GM12878 (cell line): ENCODE data around the gene PRCC. TPM values are rescaled to one million over a fixed set of nuclear protein-coding genes. Genes with fewer than 3 reads are reported as not detected.
A peak's percentile ranks its signal among the peaks of the same experiment; 100 is the strongest.

Source experiments
- ATAC-seq: fragments of 200-7000 bp; cut with Tn5 transposase; 3 replicates; pipeline ENCODE4 v1.9.1; 2020; ENCODE audit warnings: mild to moderate bottlenecking, moderate library complexity
- BruUV-seq: library from RNA; stranded (reverse); fragments of 400-500 nt; replicated peaks from 2 replicates; lab custom pipeline; 2021; lab: Mats Ljungman, UMichigan
- CTCF ChIA-PET: fragments of 300-600 bp; sonication (Branson Sonifier 250); formaldehyde crosslinking; extraction: SDS; loops from one replicate; lab custom pipeline; 2021; ENCODE audit warnings: inconsistent platforms; lab: Yijun Ruan, JAX
- POLR2A ChIA-PET: fragments of 350-600 bp; formaldehyde crosslinking; extraction: SDS; loops from one replicate; lab custom pipeline; 2021; ENCODE audit warnings: inconsistent platforms; lab: Charles Lee
- RAD21 ChIA-PET: fragments of 300-600 bp; sonication (Branson Sonifier 250); formaldehyde crosslinking; loops from one replicate; lab custom pipeline; 2023; ENCODE audit warnings: antibody characterized with exemption; ENCODE audit not compliant: unreplicated experiment; lab: Charles Lee
- SMC1A ChIA-PET: fragments of 300-600 bp; sonication (Branson Sonifier 250); formaldehyde crosslinking; loops from one replicate; lab custom pipeline; 2023; ENCODE audit not compliant: unreplicated experiment, uncharacterized antibody; lab: Charles Lee
- DNase-seq: peaks from one replicate; pipeline ENCODE4 v3.0.0-alpha.2; 2011; ENCODE audit warnings: low read depth, low spot score
- FAIRE-seq: peaks from 3 replicates; lab custom pipeline; 2011; peaks lifted over from hg19 to GRCh38; lab: Jason Lieb, UNC
- H2AFZ ChIP-seq: 2 replicates; pipeline ENCODE4 v1.6.0; 2011; ENCODE audit warnings: low read depth, low read length, control low read depth; ENCODE audit not compliant: control insufficient read depth
- H3K27ac ChIP-seq: 2 replicates; pipeline ENCODE4 v1.5.1; 2011; ENCODE audit warnings: control low read depth; ENCODE audit not compliant: control insufficient read depth, insufficient read depth
- H3K27me3 ChIP-seq, 2 experiments: replicated peaks in 1 of 2; 2 replicates each; pipeline versions ENCODE4 v1.6.0 to v1.6.1; 2011; ENCODE audit warnings: low read length in 1 of 2; ENCODE audit not compliant: control insufficient read depth in 2 of 2, insufficient read depth in 2 of 2
- H3K36me3 ChIP-seq, 2 experiments: 2 replicates each; pipeline ENCODE4 v1.5.1; 2011; ENCODE audit warnings: low read length in 1 of 2; ENCODE audit not compliant: control insufficient read depth in 2 of 2, insufficient read depth in 2 of 2
- H3K4me1 ChIP-seq: 2 replicates; pipeline ENCODE4 v1.6.1; 2011; ENCODE audit warnings: mild to moderate bottlenecking, low read length, moderate library complexity, mixed read lengths; ENCODE audit not compliant: control insufficient read depth, insufficient read depth
- H3K4me2 ChIP-seq: 2 replicates; pipeline ENCODE4 v1.6.0; 2011; ENCODE audit warnings: control low read depth; ENCODE audit not compliant: control insufficient read depth, insufficient read depth
- H3K4me3 ChIP-seq: fragments of 200-600 bp; sonication (generic); 2 replicates; pipeline ENCODE4 v1.5.1; 2016
- H3K79me2 ChIP-seq: 2 replicates; pipeline ENCODE4 v1.6.0; 2011; ENCODE audit warnings: low read length; ENCODE audit not compliant: control insufficient read depth, insufficient read depth
- H3K9ac ChIP-seq: 2 replicates; pipeline ENCODE4 v1.8.0; 2011; ENCODE audit warnings: low read length, control low read depth, mixed read lengths; ENCODE audit not compliant: control insufficient read depth, insufficient read depth
- H3K9me3 ChIP-seq: replicated peaks from 3 replicates; pipeline ENCODE4 v1.5.1; 2011; ENCODE audit warnings: mild to moderate bottlenecking, low read length; ENCODE audit not compliant: control insufficient read depth, insufficient read depth
- H4K20me1 ChIP-seq: 2 replicates; pipeline ENCODE4 v1.6.0; 2011; ENCODE audit not compliant: control insufficient read depth, insufficient read depth
- E2F8 ChIP-seq: fragments of 450-650 bp; IDR thresholded peaks from 2 replicates; pipeline ENCODE4 v1.6.1; 2018; ENCODE audit warnings: mild to moderate bottlenecking, low read depth, moderate library complexity; ENCODE audit not compliant: partially characterized antibody
- GABPA ChIP-seq: IDR thresholded peaks from 2 replicates; pipeline ENCODE4 v1.6.1; 2014; ENCODE audit warnings: antibody characterized with exemption, low read depth, mild to moderate bottlenecking, inconsistent platforms
- HDGF ChIP-seq: fragments of 450-650 bp; IDR thresholded peaks from 2 replicates; pipeline ENCODE4 v1.6.1; 2016; ENCODE audit warnings: antibody characterized with exemption
- IRF4 ChIP-seq: IDR thresholded peaks from 2 replicates; pipeline ENCODE4 v1.6.1; 2011; ENCODE audit warnings: low read depth, low read length
- MEF2A ChIP-seq: IDR thresholded peaks from 2 replicates; pipeline ENCODE4 v1.6.1; 2011; ENCODE audit warnings: low read depth, mild to moderate bottlenecking, low read length, moderate library complexity; ENCODE audit not compliant: insufficient read depth
- MTA2 ChIP-seq: fragments of 450-650 bp; IDR thresholded peaks from 2 replicates; pipeline ENCODE4 v1.6.1; 2016; ENCODE audit warnings: low read depth, mild to moderate bottlenecking, moderate library complexity
- MXI1 ChIP-seq: fragments of 150-350 bp; IDR thresholded peaks from 2 replicates; pipeline ENCODE4 v1.6.1; 2011; ENCODE audit warnings: low read depth, mild to moderate bottlenecking, inconsistent platforms, low read length, improper control_type of control experiment
- PRDM15 ChIP-seq: fragments of 450-650 bp; formaldehyde crosslinking; IDR thresholded peaks from 2 replicates; pipeline ENCODE4 v1.4.0; 2020; ENCODE audit warnings: mild to moderate bottlenecking, moderate library complexity
- RELB ChIP-seq: fragments of 450-650 bp; IDR thresholded peaks from 2 replicates; pipeline ENCODE4 v1.6.1; 2017; ENCODE audit warnings: low read depth, mild to moderate bottlenecking, moderate library complexity
- SIX5 ChIP-seq: IDR thresholded peaks from 2 replicates; pipeline ENCODE4 v1.6.1; 2011; ENCODE audit warnings: mild to moderate bottlenecking, low read depth, low read length, moderate library complexity; ENCODE audit not compliant: severe bottlenecking
- SMARCA5 ChIP-seq: fragments of 450-650 bp; IDR thresholded peaks from 2 replicates; pipeline ENCODE4 v1.6.1; 2017; ENCODE audit warnings: mild to moderate bottlenecking
- SRF ChIP-seq, 2 experiments: IDR thresholded peaks; 2 replicates each; pipeline ENCODE4 v1.6.1; 2011; ENCODE audit warnings: low read depth in 2 of 2, low read length in 2 of 2, mild to moderate bottlenecking in 1 of 2, moderate library complexity in 1 of 2
- TAF1 ChIP-seq: IDR thresholded peaks from 2 replicates; pipeline ENCODE4 v1.6.1; 2011; ENCODE audit warnings: mild to moderate bottlenecking, low read depth, low read length, borderline replicate concordance
- YY1 ChIP-seq: IDR thresholded peaks from 2 replicates; pipeline ENCODE4 v1.6.1; 2011; ENCODE audit warnings: low read depth, mild to moderate bottlenecking, low read length
- WGBS: methylation state at CpG from one replicate; pipeline ENCODE4 v1.1.6; 2016; ENCODE audit warnings: low lambda C conversion rate; ENCODE audit not compliant: insufficient replicate concordance, insufficient coverage; ENCODE audit errors: missing lambda C conversion rate; 5-methylcytosine and 5-hydroxymethylcytosine counted together
- in situ Hi-C: fragments of 300-500 bp; cut with MboI; formaldehyde crosslinking; loops from 9 replicates; pipeline ENCODE4 v1.14.3; 2018; ENCODE audit warnings: mixed read lengths
- intact Hi-C: fragments of 100-400 bp; cut with micrococcal nuclease; formaldehyde crosslinking; loops from one replicate; pipeline ENCODE4 v1.14.2; 2022; ENCODE audit not compliant: unreplicated experiment
- polyA plus RNA-seq, 11 experiments: library from polyadenylated mRNA; depleted of rRNA in 4 of 11; unstranded in 6 of 11; stranded (reverse) in 5 of 11; fragments of >200 nt; fragmentation: Nextera tagmentation in 4 of 11; fragmentation: Illumina TruSeq in 1 of 11; extraction: Ambion mirVana in 4 of 11; extraction: Trizol in 1 of 11; gene quantifications; 1 replicate in 1 of 11; 2 replicates in 10 of 11; pipeline versions ENCODE4 v1.2.1 to v1.2.3, GENCODE V29; 2011 to 2016; ENCODE audit warnings: inconsistent platforms in 2 of 11, missing spikeins in 2 of 11, low read depth in 1 of 11
- total RNA-seq, 4 experiments: library from RNA; depleted of rRNA in 3 of 4; stranded (reverse); fragments of >200 nt in 3 of 4; fragmentation: Illumina TruSeq in 1 of 4; extraction: Trizol in 1 of 4; gene quantifications; 2 replicates each; pipeline versions ENCODE4 v1.2.1 to v1.2.3, GENCODE V29; 2013 to 2021

PRCC gene
- total and polyA plus RNA-seq, 10 of the 15 experiments (the other 5 are each of a cell fraction or from before 2014, with no cell fraction given), result 23.8 to 132 (median 63.1) TPM

- FAIRE-seq, result peak; percentile 61
- WGBS, result under 1% methylated on average over 9 of the region's 9 CpGs
- peak overlapping the region; percentile 15; the same call in 1 of the 2 replicates for H2AFZ ChIP-seq
- ChIA-PET POLR2A (no interaction called here), RAD21 (interaction anchor here (2.2 to 4.1 kb wide), 2 partner anchors 22 kb away, joined by 12 to 34 read pairs; partner anchors contain the start of genes ISG20L2 and METTL25B), SMC1A (interaction anchor here (1.6 to 4.5 kb wide), 3 partner anchors 19 to 23 kb away, joined by 13 to 43 read pairs (median 20); partner anchors contain the start of genes ISG20L2, METTL25B and PRCC), CTCF (interaction anchor here (0.6 to 4.5 kb wide), 4 partner anchors 18 to 597 kb away, joined by 3 to 56 read pairs (median 10); partner anchors contain the start of genes METTL25B and PRCC)
- DNase-seq, result no peak
- peaks cover 13% of the 10 kb centered on the region in 2 experiments; a peak in 3 of 4 replicates for H3K36me3 ChIP-seq
- peak overlapping the region; percentile 98 for H3K9ac ChIP-seq
- H3K4me2 ChIP-seq, result peak overlapping the region; percentile 99
- H3K27ac ChIP-seq, result peak overlapping the region; percentile 99
- H4K20me1 ChIP-seq, result no peaks in the 10 kb centered on the region
- peak; percentile 24 for ATAC-seq
- intact Hi-C loops (loop anchor here (1.0 to 10.0 kb wide), 2 partner anchors 8 to 244 kb away; partner anchors contain the start of genes MEF2D and MRPL24), in situ Hi-C loops (no loop called here)
- H3K27me3 ChIP-seq, result no peaks in the 10 kb centered on the region
- peak overlapping the region; percentile 99 for H3K4me3 ChIP-seq
- no peaks in the 10 kb centered on the region for H3K9me3 ChIP-seq
- H3K4me1 ChIP-seq, result peaks cover 22% of the 10 kb centered on the region
- TSS peak; percentile 39 for BruUV-seq
- peaks cover 83% of the 10 kb centered on the region for H3K79me2 ChIP-seq
- TF ChIP-seq YY1 (peak; percentile 79), TAF1 (no peak), MXI1 (0 out of 2 replicates have a peak, but pooled peaks have one; percentile 20), HDGF (0 out of 2 replicates have a peak, but pooled peaks have one; percentile 44), IRF4 (no peak), SIX5 (no peak), RELB (peak; percentile 76), PRDM15 (CRISPR knock-in tag) (no peak), MTA2 (0 out of 2 replicates have a peak, but pooled peaks have one; percentile 16), SMARCA5 (no peak), SRF (IDR thresholded peaks at IDR 0.05; ENCODE audit: low read depth in 2 of 2, low read length in 2 of 2) (0 out of 4 replicates have a peak, but pooled peaks of 1 of the 2 experiments have one; percentile 29), GABPA (no peak), MEF2A (no peak), E2F8 (no peak)
Measured at GRCh38 chr1:156748670-156749418, 18.5 kb upstream of the PRCC start.
